GM13976 (cell line): ENCODE measurements around the gene AUTS2.

Experiments
- DNase-seq: peaks from one replicate; pipeline ENCODE4 v3.0.0; 2012; ENCODE audit warnings: low spot score
- in situ Hi-C: fragments of 300-500 bp; cut with MboI; formaldehyde crosslinking; loops from one replicate; pipeline ENCODE4 v1.12.0; 2022; ENCODE audit warnings: low sequenced_read_pairs, mixed read lengths, inconsistent platforms; ENCODE audit not compliant: unreplicated experiment
- TF ChIP-seq, protein P1 (sequence below): IDR thresholded peaks from 2 replicates; pipeline ENCODE4 v1.5.1; 2012; ENCODE audit warnings: borderline replicate concordance, mild to moderate bottlenecking; ENCODE audit not compliant: insufficient read depth; ENCODE audit errors: extremely low read depth, missing control alignments, control extremely low read depth

Gene AUTS2

DNA sequence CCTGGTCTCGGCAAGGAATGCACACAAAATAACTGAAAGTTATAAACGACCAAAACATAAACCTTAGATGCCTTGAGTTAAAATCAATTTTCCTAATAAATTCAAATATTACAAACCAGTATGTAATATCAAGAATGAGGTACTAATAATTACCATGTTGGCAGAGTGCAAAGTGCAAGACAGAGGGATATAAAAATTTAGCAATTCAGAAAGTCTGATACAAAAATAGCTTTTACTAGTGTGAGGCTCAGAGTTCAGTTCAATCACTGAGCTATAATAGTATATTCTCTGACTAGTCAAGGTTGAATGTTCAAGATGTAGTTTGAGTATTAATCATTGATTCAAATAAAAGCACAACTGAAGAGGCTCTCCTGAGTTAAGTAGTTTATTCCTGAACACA is 4.8 kb upstream of the AUTS2 start:
- in situ Hi-C loops, result no loop called here
- DNase-seq, result no peak
- TF ChIP-seq, protein P1, sequence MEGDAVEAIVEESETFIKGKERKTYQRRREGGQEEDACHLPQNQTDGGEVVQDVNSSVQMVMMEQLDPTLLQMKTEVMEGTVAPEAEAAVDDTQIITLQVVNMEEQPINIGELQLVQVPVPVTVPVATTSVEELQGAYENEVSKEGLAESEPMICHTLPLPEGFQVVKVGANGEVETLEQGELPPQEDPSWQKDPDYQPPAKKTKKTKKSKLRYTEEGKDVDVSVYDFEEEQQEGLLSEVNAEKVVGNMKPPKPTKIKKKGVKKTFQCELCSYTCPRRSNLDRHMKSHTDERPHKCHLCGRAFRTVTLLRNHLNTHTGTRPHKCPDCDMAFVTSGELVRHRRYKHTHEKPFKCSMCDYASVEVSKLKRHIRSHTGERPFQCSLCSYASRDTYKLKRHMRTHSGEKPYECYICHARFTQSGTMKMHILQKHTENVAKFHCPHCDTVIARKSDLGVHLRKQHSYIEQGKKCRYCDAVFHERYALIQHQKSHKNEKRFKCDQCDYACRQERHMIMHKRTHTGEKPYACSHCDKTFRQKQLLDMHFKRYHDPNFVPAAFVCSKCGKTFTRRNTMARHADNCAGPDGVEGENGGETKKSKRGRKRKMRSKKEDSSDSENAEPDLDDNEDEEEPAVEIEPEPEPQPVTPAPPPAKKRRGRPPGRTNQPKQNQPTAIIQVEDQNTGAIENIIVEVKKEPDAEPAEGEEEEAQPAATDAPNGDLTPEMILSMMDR, result no peak

DNA sequence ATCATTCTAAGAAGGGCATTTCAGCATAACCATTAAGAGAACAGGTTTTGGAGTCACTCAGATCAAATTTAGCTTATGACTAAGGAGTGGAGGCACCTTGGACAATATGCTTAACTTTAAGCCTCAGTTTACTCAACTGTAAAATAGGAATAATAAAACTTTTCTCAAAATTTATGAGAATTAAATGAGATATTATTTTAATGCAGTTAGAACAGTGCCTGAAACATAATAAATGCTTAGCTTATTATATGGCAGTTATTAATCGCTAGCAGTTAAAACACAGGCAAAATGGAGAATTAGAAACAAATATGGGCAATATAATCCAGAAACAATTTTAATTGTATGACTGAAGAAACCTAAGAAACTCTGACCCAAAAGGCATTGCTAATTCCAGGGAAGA is 2.9 kb upstream of the AUTS2 start:
- TF ChIP-seq, protein P1, result no peak
- in situ Hi-C loops, result no loop called here
- no peak for DNase-seq

DNA sequence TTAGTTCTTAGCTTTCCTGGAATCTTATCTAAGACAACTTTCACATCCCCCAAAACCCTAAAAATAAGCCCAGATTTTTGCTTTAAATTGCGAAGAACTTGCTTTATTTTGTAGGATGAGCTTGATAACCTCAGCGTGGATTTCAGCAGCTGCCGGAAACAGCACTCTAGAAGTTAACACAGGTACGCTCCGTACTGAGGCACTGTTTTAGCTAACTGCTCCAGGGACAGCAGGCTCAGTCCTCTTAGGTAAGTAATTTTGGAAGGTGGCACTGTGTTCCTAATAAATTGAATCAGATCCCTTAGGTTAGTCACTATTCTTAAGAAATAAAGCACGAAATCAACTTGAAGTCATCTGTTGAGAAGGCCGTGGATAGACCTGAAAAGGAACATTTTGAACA is 2.2 kb upstream of the AUTS2 start:
- in situ Hi-C loops, result no loop called here
- no peak for DNase-seq
- TF ChIP-seq, protein P1, result no peak

DNA sequence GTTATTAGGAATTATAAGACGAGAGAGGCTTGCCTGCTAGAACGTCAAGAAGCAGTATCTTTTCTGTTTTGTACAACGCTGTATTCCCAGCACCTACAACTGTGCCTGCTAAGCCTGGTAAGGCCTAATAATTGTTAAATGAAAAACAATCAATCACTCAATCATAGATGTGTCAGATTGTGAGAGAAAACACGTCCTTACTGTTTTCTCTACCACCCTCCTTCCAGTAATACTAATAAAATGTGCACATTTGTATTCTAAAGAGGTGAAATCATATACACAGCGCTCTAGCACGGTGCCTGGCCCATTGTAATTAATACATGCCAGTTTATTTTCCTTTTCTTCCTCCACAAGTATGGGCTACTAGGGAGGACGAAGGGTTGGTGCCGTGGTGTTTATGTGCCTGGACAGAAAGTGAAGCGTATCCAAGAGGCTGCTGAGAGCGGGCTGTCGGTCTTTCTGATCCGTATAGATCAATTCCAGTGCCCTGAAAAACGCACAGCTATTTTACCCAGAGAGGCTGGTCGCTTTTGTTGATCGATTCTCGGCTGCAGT is 1.5 kb upstream of the AUTS2 start:
- no peak for DNase-seq
- TF ChIP-seq, protein P1, result no peak
- in situ Hi-C loops, result no loop called here

DNA sequence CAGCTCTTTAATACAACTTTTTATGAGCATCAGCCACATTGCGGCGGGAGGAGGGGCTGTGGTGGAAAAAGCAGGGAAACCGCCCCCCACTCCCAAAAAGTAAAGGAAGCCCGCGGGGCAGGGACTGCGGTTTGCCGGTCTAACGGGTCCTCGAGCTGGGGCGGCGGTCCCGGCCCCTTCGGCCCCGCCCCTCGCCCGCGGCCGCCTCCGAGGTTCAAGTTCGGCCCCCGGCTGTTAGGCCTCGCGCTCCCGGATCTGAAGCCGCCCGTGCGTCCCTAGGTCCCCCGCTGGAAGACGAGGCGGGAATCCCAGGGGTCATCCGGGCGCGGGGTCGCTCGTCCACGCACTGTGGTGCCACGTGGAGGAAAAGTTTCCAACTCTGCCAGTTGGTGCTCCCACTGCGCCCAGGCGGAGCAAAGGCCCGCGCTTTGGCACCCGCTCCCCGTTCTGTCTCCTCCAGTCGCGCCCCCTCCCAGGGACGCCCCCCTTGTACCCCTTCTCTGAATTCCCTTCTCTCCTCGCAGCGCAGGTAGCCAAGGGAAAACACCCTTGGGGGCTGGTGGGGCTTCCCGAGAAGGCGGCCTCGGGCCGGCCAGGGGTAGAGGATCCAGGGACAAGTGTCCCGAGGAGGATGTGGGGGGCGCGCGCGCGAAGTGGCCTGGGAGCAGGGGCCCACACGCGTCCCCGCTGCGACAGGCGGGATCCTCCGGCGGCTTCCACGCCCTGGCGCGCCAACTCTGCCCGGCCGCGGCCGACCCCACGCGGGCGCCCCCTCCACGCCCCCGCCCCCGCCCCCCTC is 798 bp upstream of the AUTS2 start:
- TF ChIP-seq, protein P1, result no peak
- peak; percentile 49 for DNase-seq
- in situ Hi-C loops, result no loop called here

DNA sequence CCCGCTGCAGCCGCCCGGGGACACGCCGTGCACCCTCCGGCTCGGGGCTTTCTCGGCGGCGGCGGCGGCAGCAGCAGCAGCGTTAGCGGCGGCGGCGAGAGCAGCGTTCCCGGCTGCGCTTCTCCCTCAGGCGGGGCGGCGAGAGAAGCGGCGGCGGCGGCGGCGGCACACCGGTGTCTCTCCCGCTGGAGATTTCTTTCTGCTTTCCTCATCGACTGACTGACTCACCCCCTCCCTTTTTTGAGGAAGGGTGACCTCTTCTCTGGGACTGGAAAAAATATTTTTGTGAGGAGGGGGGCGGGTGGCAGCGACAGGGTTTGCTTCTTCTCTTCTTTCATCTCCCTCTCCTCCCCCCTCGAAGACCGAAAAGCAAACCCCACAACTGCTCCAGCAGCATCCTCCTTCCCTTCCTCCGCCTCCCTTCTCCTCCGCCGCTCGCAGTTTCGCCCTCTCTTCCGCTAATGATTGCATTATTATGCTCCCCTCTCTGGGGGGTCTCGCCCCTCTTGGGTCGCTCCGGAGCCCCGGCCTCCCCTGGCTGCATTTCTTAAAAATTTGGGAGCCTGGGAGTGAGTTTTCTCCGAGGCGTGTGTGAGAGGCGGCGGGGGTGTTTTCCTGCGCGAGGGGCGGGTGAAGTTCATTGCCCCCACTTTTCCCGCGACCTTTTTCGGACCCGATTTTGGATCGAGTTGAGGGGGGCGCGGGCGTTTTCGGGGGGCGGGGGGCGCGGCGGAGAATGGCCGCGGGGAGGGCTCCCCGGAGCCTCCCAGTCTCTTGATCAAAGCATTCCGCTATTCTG is 411 bp downstream of the AUTS2 start:
- TF ChIP-seq, protein P1, result no peak
- DNase-seq, result peak; percentile 61
- in situ Hi-C loops, result no loop called here
